Measurements from ENCODE around the gene PROSER2.
A peak's percentile ranks its signal among the peaks of the same experiment; 100 is the strongest.

PROSER2 gene, protein sequence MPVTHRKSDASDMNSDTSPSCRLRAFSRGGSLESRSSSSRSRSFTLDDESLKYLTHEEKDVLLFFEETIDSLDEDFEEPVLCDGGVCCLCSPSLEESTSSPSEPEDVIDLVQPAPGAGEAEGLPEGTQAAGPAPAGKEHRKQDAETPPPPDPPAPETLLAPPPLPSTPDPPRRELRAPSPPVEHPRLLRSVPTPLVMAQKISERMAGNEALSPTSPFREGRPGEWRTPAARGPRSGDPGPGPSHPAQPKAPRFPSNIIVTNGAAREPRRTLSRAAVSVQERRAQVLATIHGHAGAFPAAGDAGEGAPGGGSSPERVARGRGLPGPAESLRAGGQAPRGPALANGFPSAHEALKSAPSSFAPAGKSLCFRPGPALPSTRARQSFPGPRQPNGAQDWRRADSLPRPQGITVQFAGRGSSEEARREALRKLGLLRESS

DNA sequence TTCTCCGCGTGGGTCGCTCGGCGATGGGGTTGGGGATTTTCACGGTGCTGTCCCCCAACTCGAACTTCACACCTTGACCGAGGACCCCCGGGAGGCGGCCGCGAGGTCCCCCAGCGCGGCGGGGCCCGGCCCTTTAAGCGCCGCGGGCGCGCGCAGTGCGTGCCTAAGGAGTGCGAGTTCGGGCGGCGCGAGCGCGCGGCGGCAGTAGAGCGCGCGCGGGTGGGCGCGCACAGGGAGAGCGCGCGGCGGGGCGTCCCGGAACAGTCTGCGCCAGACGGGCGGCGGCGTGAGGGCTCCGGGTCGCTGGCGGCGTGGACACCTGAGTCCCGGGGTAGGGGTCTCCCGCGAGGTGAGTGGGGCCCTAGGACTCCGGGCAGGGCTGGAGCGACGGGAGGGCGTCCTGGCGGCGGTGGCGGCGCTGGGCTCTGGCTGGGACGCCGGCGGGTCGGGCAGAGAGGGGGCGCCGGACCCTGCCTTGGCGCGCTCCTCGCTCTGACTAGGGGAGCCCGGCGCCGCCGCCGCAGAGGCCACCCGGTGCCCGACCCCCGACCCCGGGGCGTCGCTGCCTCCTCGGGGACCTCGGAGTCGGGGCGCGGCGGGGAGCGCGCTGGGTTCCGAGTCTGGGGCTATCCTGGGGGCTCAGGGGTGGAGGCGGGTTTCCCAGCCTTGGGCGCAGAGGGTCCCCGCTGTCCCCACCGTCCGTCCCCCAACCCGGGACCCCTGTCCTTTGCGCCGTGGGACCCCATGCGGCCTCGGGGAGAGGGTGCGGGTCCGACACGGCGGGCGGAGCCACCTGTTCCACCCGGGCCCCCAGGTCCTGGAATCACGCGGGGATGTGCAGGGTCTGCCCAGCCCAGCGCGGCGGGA is at the start of gene PROSER2:
PROSER2 (plus strand) TSS at position 235 of the 867 bp plus-strand sequence. CDS start 28,722 bp downstream, outside the sequence.
- peak in 1 of 2 donors; percentile 7 for DNase-seq (ENCODE audit: low read depth in 2 of 2)

GRCh38 chr10:11773761-11774441 is 49.3 kb upstream of the PROSER2 start:
- DNase-seq (ENCODE audit: low read depth in 2 of 2) = no peak

- no peak for DNase-seq (ENCODE audit: low read depth in 2 of 2)
These were observed 47.7 kb upstream of the PROSER2 start for GRCh38 chr10:11775412-11775811.

DNA sequence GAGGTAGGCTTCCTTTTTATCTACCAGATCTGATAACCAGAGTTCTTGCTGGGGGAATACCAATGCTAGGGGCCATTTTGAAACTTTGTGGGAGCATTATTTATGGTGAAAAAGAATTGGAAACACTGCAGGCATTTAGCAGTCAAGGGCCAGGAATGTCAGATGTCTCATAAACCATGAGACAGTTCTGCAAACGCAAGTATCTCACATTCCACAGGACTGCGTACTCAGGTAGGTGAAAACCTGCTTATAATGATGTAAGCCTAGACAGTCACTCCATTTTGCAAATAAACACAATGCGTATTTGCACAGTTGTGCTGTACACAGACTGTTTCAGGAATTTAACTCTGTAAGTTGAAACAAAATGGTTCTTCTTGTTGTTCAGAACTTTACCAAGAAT is 47.1 kb upstream of the PROSER2 start:
- no peak for DNase-seq (ENCODE audit: low read depth in 2 of 2)

GRCh38 chr10:11781114-11781513 is 42.0 kb upstream of the PROSER2 start:
- no peak for DNase-seq (ENCODE audit: low read depth in 2 of 2)

DNA sequence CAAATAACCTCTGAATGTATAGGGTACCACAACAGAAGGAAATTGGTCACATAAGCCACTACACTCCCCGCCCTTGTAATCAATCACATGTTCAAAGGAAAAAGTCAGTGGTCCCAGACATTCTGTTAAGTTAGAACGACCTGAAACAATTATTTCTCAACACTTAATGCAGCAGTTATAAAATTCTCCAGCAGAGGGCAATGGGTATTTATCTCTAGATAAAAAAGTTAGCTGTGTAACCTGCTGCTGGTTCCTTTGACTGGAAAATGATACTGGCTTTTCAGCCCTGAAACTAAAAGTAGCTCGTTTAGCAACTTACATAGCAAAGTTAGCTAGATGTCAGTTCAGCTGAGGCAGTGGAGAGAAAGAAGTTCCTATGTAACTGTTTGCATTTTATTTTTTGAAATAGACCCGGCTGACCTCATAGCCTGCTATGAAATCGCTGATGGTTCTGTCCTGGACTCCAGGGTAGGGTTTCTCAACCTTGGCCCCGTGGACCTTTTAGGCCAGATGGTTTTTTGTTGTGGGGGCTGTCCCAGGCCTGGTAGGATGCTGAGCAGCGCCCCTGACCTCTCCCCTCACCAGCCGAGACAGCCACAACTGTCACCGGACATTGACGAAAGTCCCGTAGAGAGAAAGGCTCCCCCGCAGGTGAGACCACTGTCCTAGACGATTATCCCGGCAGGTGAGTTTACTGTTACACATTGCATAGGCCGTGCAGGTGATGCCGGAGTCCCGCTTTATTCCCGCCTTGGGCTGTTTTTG is 40.2 kb upstream of the PROSER2 start:
- no peak for DNase-seq (ENCODE audit: low read depth in 2 of 2)

- DNase-seq (ENCODE audit: low read depth in 2 of 2) = no peak
These were observed 39.6 kb upstream of the PROSER2 start for GRCh38 chr10:11783558-11783865.

DNA sequence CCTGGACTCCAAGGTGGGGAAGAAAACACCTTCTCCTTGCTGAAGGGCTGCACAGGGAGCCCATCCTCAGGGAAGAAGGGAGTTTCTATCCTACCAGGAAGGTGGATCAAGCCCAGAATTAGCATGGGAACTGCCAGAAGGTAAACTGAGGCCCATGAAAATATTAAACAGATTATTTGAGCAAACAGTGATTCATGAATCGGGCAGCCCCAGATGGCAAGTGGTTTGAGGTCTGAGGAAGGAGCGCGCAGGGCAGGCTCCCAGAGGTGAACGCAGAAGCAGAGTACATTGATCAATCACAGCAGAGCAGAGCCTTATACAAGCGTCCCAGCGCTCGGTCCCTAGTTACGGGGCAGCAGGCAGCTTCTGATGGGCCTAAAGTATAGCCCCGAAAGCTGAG is 35.8 kb upstream of the PROSER2 start:
- DNase-seq (ENCODE audit: low read depth in 2 of 2) = no peak

DNA sequence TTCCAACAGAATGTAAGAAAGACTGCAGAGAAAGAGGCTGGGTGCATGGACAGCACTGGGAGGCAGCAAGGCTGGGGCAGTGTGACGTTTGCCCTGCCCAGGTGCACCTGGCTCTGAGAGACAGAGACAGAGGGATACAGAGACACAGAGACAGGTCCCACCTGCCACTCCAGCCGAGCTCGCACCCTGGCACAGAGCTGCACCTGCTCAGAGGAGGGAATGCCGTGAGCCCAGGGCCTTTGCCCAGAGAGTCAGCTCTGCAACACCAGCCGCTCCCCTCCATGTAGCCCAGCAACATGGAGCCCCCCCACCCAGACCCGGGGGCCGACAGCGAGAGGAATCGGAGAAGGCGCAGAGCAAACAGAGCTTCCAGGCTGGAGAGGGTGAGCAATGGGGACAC is 35.3 kb upstream of the PROSER2 start:
- DNase-seq (ENCODE audit: low read depth in 2 of 2) = no peak

DNA sequence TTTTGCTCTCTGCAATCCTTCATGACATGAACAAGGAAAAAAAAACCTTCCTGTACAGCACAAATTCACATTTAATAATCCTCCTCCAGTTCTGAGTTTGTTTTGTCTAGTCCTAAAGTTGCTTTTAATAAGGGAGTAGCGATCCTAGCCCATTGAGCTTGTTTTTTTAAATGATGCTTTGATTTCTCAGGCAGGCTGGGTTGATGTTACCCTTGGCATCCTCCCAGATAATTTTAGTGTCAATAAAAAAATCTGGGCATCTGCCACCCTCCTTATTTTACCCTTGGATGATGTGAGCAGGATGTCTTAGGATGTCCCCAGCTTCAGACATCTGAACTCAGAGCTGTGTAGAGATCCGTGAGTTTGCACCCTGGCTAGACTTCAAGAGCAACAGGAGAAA is 33.9 kb upstream of the PROSER2 start:
- no peak for DNase-seq (ENCODE audit: low read depth in 2 of 2)

DNA sequence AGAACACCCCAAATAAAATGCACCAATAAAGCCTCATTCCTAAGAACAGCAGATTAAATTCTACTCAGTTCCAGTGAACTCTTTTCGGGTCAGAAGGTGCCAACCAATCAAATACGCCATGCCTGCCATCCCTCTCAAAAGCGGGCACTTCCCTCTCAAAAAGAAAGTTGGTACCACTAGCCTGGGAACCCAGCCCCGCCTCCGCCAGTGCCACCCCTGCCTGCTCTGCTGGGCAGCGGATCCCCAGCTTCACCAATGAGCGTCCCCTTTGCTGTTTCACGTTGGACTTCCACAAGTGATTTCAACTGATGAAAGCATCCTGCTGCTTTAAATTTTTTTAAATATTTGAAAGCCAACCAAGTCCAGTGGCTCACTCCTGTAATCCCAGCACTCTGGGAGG is 33.2 kb upstream of the PROSER2 start:
- DNase-seq (ENCODE audit: low read depth in 2 of 2) = no peak

DNA sequence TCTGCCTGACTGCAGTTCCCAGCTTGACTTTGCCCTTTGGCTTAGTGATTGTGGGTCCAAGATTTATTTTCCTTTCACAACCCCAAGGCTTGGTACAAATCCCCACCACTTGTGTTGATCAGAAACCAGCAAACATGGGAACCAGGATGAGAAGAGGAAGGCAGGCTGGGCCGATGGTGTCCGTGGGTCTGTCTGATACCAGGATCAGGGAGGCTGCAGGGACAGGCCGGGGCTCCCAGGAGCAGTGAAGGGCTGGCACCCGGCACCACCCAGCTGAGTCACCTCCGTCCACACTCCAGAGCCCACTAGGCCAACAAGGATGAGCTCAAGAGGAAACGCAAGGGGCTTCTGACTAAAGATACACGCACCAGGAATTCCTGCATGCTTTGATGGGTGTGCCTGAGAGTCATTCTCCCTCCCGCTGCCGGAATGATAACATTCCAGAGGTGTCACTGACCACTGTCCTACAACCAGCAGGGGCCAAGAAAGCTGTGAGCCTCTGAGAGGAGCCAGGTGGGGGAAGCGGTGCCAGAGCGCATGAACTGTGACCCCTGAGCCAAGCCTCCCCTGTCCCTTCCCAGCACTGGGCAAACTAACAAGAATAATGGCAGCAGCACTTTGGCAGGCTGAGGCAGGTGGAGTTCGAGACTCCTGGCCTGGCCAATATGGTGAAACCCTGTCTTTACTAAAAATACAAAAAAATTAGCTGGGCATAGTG is 29.2 kb upstream of the PROSER2 start:
- DNase-seq (ENCODE audit: low read depth in 2 of 2) = no peak

DNA sequence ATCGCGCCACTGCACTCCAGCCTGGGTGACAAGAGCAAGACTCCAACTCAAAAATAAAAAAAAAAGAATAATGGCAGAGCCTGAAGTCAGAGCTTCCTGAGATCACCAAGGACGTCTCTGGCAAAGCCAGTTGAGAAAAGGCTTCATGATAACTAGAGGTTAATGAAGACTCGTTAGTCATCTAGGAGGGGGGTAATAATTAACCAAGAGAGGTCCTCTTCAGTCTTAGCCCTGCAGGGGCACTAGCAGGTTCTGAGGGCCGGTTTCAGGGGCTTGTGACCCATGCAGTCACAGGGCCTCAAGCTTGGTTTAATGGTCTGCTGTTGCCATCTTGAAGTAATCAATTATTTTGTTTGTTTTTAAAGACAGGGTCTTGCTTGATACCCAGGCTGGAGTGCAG is 28.6 kb upstream of the PROSER2 start:
- no peak for DNase-seq (ENCODE audit: low read depth in 2 of 2)

- no peak for DNase-seq (ENCODE audit: low read depth in 2 of 2)
These were observed 27.8 kb upstream of the PROSER2 start for GRCh38 chr10:11795101-11795920.

GRCh38 chr10:11796474-11796873 is 26.7 kb upstream of the PROSER2 start:
- DNase-seq (ENCODE audit: low read depth in 2 of 2) = no peak

DNA sequence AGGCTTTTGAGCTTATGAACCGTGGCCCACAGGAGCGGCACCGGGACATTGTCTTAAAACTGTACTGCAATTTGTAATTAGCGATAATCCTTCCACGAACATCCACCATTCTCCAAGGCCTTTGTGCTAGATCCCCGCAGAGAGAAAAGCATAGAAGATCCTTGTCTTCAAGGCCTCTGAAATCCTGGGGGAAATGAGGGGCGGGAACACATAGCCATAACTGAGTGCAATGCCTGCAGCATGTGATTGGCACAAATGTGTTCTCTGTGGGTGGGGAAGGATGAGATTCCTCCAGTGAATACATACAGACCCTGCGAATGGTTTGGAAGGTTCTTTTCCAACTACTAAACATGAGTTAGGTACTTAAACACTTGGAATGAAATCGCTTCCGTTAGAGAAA is 25.9 kb upstream of the PROSER2 start:
- DNase-seq (ENCODE audit: low read depth in 2 of 2) = no peak

GRCh38 chr10:11797847-11798633 is 25.1 kb upstream of the PROSER2 start:
- no peak for DNase-seq (ENCODE audit: low read depth in 2 of 2)

DNA sequence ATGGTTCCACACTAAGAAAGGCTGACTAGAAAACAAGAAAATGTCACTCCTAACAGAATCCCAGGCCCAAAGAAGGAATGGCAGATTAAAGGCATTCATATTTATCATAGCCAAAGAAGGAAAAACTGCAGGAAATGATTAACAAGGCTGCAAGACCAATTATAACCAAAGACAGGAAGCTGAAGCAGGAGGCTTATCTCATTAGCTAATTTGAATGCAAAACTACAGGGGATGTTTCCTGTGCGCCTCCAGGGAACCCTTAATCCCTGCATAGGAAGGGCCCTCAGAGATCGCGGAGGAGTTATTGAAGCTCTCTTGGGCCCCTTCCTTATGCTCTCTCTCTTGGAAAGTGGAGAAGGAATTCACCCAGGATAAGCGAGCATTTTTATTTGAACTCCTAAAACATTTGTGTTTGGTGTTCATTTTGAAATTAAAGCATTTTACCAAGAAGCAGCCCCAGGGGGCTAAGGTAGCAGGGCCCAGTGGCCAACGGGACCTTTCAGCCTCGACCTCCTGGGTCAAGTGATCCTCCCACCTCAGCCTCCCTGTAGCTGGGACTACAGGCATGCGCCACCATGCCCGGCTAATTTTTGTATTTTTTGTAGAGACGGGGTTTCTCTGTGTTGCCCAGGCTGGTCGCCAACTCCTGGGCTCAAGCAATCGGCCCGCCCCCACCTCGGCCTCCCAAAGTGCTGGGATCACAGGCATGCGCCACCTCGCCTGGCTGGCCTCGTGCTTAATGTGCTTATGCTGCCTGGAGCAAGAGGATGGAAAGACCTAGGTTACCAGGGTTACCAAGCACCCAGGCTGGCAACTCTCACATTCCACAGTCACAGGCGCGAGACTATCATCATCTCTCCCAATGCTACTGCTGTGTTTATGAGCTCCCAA is 24.1 kb upstream of the PROSER2 start:
- DNase-seq (ENCODE audit: low read depth in 2 of 2) = no peak
